ENCODE results near the gene TBCE. TPM values are rescaled to one million over a fixed set of nuclear protein-coding genes. Genes with fewer than 3 reads are reported as not detected.

Gene TBCE
- total RNA-seq, 1 experiment from 2014 or later, result 20.8 TPM

- H3K9me2 ChIP-seq (ENCODE audit: insufficient read depth), result no peaks in the 10 kb centered on the region
- no peak for TF ChIP-seq EZH2 (IDR thresholded peaks at IDR 0.05)
- no peak for TF ChIP-seq ELF1 (IDR thresholded peaks at IDR 0.05; ENCODE audit: borderline replicate concordance, low read depth)
- TF ChIP-seq REST (IDR thresholded peaks at IDR 0.05; ENCODE audit: low read depth), result no peak
- no peak for TF ChIP-seq EGR1 (IDR thresholded peaks at IDR 0.05; ENCODE audit: low read depth)
- no peak for TF ChIP-seq JUND (IDR thresholded peaks at IDR 0.05)
- no peak for TF ChIP-seq MAX (IDR thresholded peaks at IDR 0.05)
- no peak for TF ChIP-seq CEBPB (IDR thresholded peaks at IDR 0.05; ENCODE audit: low read depth)
- no peak for TF ChIP-seq CTCF (IDR thresholded peaks at IDR 0.05 in 2 of 3, conservative IDR thresholded peaks at IDR 0.05 in 1 of 3; ENCODE audit: borderline replicate concordance in 1 of 3, insufficient read depth in 1 of 3, low read depth in 2 of 3, low read length in 2 of 3)
- TF ChIP-seq YY1 (IDR thresholded peaks at IDR 0.05; ENCODE audit: extremely low read depth, insufficient replicate concordance, low read depth, low read length), result no peak
- TF ChIP-seq ZNF274 (IDR thresholded peaks at IDR 0.05; ENCODE audit: low read depth, low read length), result no peak
- no peak for TF ChIP-seq SIN3A (IDR thresholded peaks at IDR 0.05; ENCODE audit: low read depth)
- TF ChIP-seq ATF3 (IDR thresholded peaks at IDR 0.05), result no peak
- TF ChIP-seq ZFX (IDR thresholded peaks at IDR 0.05), result no peak
- no peak for TF ChIP-seq TCF7L2 (IDR thresholded peaks at IDR 0.05; ENCODE audit: borderline replicate concordance, extremely low read depth, insufficient read depth, insufficient read length)
- TF ChIP-seq POLR2A (IDR thresholded peaks at IDR 0.05; ENCODE audit: borderline replicate concordance, extremely low read depth, insufficient read depth, insufficient read length), result no peak
- no peak overlapping the region for H3K9ac ChIP-seq (ENCODE audit: low read length)
- 0 out of 4 replicates have a peak, but pooled peaks cover 2 to 3% of the 10 kb centered on the region in 2 experiments for H3K36me3 ChIP-seq (ENCODE audit: control insufficient read depth in 1 of 2, insufficient read depth in 2 of 2, low read length in 2 of 2)
- peaks cover 96% of the 10 kb centered on the region for H3K79me2 ChIP-seq (ENCODE audit: insufficient read depth, low read length)
- no peaks in the 10 kb centered on the region for H3K27me3 ChIP-seq (ENCODE audit: insufficient read depth, low read length)
- no peak for DNase-seq (ENCODE audit: low read depth, low spot score)
- no TSS peak for BruUV-seq (replicated peaks)
- ChIA-PET RAD21 (ENCODE audit: low non-redundant PET in 1 of 2, low total read pairs in 2 of 2, uncharacterized antibody in 2 of 2, unreplicated experiment in 2 of 2) (no interaction called here), CTCF (no interaction called here), POLR2A (no interaction called here)
- no peak overlapping the region for H2AFZ ChIP-seq (ENCODE audit: low read depth, low read length, poor library complexity, severe bottlenecking)
- no peaks in the 10 kb centered on the region for H3K9me3 ChIP-seq (ENCODE audit: control insufficient read depth in 1 of 2, insufficient read depth in 1 of 2, low read depth in 1 of 2, low read length in 2 of 2)
- no peak overlapping the region for H3K4me2 ChIP-seq (ENCODE audit: low read length)
- H3K4me3 ChIP-seq (replicated peaks in 1 of 2; ENCODE audit: low read depth in 1 of 2, low read length in 2 of 2), result no peak overlapping the region
- intact Hi-C loops (cut with micrococcal nuclease), result no loop called here
- no peak for ATAC-seq
- peaks cover 0 to 6% of the 10 kb centered on the region in 2 experiments; a peak in 1 of 4 replicates for H3K4me1 ChIP-seq (ENCODE audit: control insufficient read depth in 1 of 2, insufficient read depth in 2 of 2, low read length in 2 of 2)
- no peak overlapping the region for H3K27ac ChIP-seq (ENCODE audit: low read depth, low read length)
- H4K20me1 ChIP-seq (ENCODE audit: insufficient read depth), result peaks cover 6% of the 10 kb centered on the region; the same call in 1 of the 2 replicates
Observed at GRCh38 chr1:235320521-235321179, 46.6 kb upstream of the TBCE start.

All from HCT116 (cell line).